ENCODE data around the gene ROR1. TPM values are rescaled to one million over a fixed set of nuclear protein-coding genes. Genes with fewer than 3 reads are reported as not detected.

Gene ROR1
- total RNA-seq, 2 experiments from 2014 or later: 0.10 to 0.14 TPM

DNA sequence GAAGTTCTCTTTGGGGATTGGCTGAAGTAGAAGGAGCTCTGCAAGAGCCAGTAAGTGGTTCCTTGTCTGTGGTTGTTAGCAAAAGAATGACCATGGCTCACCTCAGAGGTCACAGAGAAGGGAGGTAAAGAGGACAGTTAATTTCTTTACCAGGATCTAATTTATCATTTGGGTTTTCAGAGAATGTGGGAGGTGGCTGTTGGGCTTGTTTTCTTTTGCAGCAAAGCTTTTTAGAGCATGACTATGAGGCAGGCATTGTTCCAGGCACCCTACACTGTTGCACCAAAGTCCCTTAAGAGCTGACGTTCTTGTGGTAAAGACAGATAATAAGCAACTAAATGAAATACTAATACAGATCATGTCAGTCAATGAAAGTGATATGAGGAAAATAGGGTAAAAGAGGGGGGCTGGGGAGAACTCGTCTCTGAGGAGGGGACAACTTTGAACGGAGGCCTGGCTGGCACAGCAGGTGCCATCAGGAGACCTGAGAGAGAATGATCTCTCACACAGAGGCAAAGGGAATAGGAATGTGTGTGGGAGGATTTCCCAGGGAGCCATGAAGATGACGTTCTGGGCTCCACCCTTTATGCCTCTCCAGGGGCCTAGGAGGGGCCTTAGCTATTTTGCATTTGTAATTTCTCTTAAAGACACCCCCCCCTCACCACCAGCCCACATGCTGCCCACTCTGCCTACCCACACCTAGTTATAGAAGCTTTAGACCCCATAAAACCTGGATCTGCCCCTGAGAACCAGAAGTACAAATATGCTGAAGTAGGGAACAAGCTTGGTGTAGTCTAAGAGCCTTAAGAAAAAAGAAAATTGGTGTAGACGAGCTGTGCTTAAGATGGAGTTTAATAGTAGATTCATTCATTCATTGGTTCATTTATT, 177.5 kb downstream of the ROR1 start:
- no peaks in the 10 kb centered on the region for H3K4me1 Mint-ChIP-seq (ENCODE audit: low read depth)
- H3K36me3 Mint-ChIP-seq (ENCODE audit: low read depth): peaks cover 3% of the 10 kb centered on the region
- intact Hi-C loops (cut with micrococcal nuclease): no loop called here
- no peak for DNase-seq
- no peak overlapping the region for H3K27ac Mint-ChIP-seq
- no peak overlapping the region for H3K4me3 Mint-ChIP-seq
- H3K9me3 Mint-ChIP-seq: peaks cover 10% of the 10 kb centered on the region
- CTCF ChIA-PET: interaction anchor here (0.7 kb wide), 1 partner anchor 300 kb away, joined by 3 read pairs; no protein-coding TSS in a partner anchor
- H3K27me3 Mint-ChIP-seq (ENCODE audit: low read depth): peaks cover 6% of the 10 kb centered on the region

- no peak for DNase-seq
- Mint-ChIP-seq H3K4me1 (ENCODE audit: low read depth) (no peaks in the 10 kb centered on the region), H3K36me3 (ENCODE audit: low read depth) (peaks cover 3% of the 10 kb centered on the region), H3K4me3 (no peak overlapping the region), H3K27ac (no peak overlapping the region), H3K27me3 (ENCODE audit: low read depth) (peaks cover 6% of the 10 kb centered on the region), H3K9me3 (peaks cover 20% of the 10 kb centered on the region)
- intact Hi-C loops (cut with micrococcal nuclease): no loop called here
- CTCF ChIA-PET: no interaction called here
Measured at GRCh38 chr1:63954187-63954586, 180.4 kb downstream of the ROR1 start.

DNA sequence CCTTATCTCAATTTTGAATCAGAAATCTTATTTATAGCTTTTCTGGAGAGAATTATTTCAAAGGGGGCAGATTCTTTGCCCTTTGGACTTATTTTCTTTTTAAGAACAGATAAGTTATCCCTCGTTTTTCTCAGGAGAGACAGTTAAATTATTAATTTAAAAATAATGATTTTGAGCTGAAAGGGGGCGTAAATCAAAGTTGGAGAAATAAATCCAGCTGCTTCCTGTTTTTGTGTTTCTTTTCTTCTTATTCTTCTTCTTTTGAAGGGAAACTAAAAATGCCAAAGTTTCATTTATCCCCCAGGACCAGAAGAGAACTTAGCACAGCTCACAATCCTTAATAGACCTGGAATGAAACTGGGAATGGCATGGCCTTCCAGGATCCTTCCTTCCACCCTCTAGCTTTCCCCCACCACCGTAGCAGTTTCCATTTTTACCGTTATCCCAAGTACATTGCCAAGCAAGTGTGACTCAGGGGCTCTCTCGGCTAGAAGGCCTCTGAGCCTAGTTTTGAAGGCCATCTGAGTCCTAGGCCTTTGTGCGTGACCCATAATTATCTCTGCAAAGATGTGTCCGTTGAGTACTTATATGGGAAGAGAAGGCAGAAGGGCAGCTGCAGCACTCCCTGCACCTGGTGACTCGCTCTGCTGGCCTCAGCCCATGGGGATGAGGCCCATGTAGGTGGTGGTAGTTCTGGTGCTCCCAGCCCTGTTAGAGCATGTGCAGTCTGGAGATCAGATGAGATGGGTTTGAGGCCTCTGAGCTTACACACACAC, 181.7 kb downstream of the ROR1 start:
- H3K4me3 Mint-ChIP-seq: no peak overlapping the region
- intact Hi-C loops (cut with micrococcal nuclease): no loop called here
- no peak for DNase-seq
- peaks cover 12% of the 10 kb centered on the region for H3K27me3 Mint-ChIP-seq (ENCODE audit: low read depth)
- no peak overlapping the region for H3K27ac Mint-ChIP-seq
- peaks cover 26% of the 10 kb centered on the region for H3K9me3 Mint-ChIP-seq
- CTCF ChIA-PET: interaction anchor here (0.8 kb wide), 1 partner anchor 182 kb away, joined by 3 read pairs; no protein-coding TSS in a partner anchor
- H3K4me1 Mint-ChIP-seq (ENCODE audit: low read depth): no peaks in the 10 kb centered on the region
- H3K36me3 Mint-ChIP-seq (ENCODE audit: low read depth): peaks cover 3% of the 10 kb centered on the region

DNA sequence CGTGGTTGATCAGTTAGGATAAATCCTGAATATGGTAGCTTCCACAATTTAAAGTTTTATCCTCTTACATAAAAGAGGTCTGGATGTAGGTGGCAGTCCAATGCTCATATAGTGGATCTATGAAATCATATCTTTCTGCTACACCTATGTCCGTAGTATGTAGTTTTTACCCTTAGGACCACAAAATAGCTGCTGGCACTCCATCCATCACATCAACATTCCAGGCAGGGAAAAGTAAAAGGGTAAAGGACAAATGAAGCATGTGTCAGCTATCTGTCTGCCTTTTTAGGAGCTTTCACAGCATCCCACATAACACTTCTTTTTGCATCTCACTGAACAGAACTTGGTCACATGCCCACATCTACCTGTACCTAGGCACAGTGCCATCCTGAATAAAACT, 184.7 kb downstream of the ROR1 start:
- Mint-ChIP-seq H3K27me3 (ENCODE audit: low read depth) (peaks cover 18% of the 10 kb centered on the region), H3K4me3 (no peak overlapping the region), H3K27ac (no peak overlapping the region), H3K9me3 (peaks cover 25% of the 10 kb centered on the region), H3K36me3 (ENCODE audit: low read depth) (peaks cover 3% of the 10 kb centered on the region), H3K4me1 (ENCODE audit: low read depth) (no peaks in the 10 kb centered on the region)
- intact Hi-C loops (cut with micrococcal nuclease): no loop called here
- CTCF ChIA-PET: no interaction called here
- no peak for DNase-seq

- peaks cover 18% of the 10 kb centered on the region for H3K27me3 Mint-ChIP-seq (ENCODE audit: low read depth)
- H3K27ac Mint-ChIP-seq: no peak overlapping the region
- intact Hi-C loops (cut with micrococcal nuclease): no loop called here
- no peaks in the 10 kb centered on the region for H3K4me1 Mint-ChIP-seq (ENCODE audit: low read depth)
- no peak overlapping the region for H3K4me3 Mint-ChIP-seq
- DNase-seq: no peak
- no peaks in the 10 kb centered on the region for H3K36me3 Mint-ChIP-seq (ENCODE audit: low read depth)
- H3K9me3 Mint-ChIP-seq: peaks cover 16% of the 10 kb centered on the region
- CTCF ChIA-PET: interaction anchor here (0.7 kb wide), 2 partner anchors 50 to 866 kb away, joined by 3 to 4 read pairs; no protein-coding TSS in a partner anchor
Measured at GRCh38 chr1:63960326-63960725, 186.5 kb downstream of the ROR1 start.

DNA sequence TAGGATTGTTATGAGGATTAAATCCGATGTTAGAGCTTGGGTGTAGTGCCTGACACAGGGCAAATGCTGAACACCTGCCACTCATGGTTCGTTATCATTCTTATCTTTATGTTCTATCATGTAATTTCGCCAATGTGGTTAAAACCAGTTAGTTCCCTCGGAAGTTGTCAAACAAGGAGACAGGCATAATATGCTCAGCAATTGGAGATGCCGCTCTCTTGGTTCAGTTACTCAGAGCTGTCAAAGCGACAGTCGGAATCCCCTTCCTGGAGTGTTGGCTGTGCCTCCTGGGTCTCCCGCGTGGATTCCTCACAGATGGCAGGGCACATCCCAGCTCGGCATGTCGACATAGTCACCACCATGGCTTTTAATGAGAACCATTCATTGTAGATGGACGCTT, 192.2 kb downstream of the ROR1 start:
- intact Hi-C loops (cut with micrococcal nuclease): no loop called here
- CTCF ChIA-PET: no interaction called here

DNA sequence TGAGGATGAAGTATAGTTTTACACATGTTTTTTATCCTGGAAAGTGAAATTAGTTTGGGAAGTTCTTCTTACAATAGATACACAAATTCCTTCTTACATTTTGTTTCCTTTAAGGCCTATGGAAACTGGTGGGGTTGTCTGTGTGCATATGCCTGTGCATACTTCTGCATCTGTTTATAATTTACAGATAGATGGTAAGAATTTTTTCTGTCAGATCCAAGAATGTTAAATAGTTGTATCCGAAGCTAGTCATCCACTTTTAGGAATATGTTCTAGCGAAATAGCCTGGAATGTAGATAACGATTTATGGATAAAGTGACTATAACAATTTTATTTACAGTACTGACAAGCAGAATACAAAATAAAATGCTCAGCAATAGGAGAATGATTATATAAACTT, 194.1 kb downstream of the ROR1 start:
- intact Hi-C loops (cut with micrococcal nuclease): no loop called here
- peaks cover 8% of the 10 kb centered on the region for H3K4me1 Mint-ChIP-seq (ENCODE audit: low read depth)
- no peaks in the 10 kb centered on the region for H3K36me3 Mint-ChIP-seq (ENCODE audit: low read depth)
- H3K27ac Mint-ChIP-seq: no peak overlapping the region
- peaks cover 15% of the 10 kb centered on the region for H3K27me3 Mint-ChIP-seq (ENCODE audit: low read depth)
- DNase-seq: no peak
- H3K9me3 Mint-ChIP-seq: no peaks in the 10 kb centered on the region
- no peak overlapping the region for H3K4me3 Mint-ChIP-seq
- CTCF ChIA-PET: no interaction called here

More for the DNA sequence above, 192.2 kb downstream of the ROR1 start:
- H3K4me1 Mint-ChIP-seq (ENCODE audit: low read depth): peaks cover 8% of the 10 kb centered on the region
- H3K4me3 Mint-ChIP-seq: no peak overlapping the region
- no peaks in the 10 kb centered on the region for H3K36me3 Mint-ChIP-seq (ENCODE audit: low read depth)
- no peak for DNase-seq
- H3K27me3 Mint-ChIP-seq (ENCODE audit: low read depth): peaks cover 21% of the 10 kb centered on the region
- H3K27ac Mint-ChIP-seq: no peak overlapping the region
- H3K9me3 Mint-ChIP-seq: no peaks in the 10 kb centered on the region

GRCh38 chr1:63968663-63969440, 195.0 kb downstream of the ROR1 start:
- H3K4me3 Mint-ChIP-seq: no peak overlapping the region
- CTCF ChIA-PET: no interaction called here
- peaks cover 8% of the 10 kb centered on the region for H3K4me1 Mint-ChIP-seq (ENCODE audit: low read depth)
- no peaks in the 10 kb centered on the region for H3K9me3 Mint-ChIP-seq
- H3K27ac Mint-ChIP-seq: no peak overlapping the region
- no peak for DNase-seq
- H3K27me3 Mint-ChIP-seq (ENCODE audit: low read depth): peaks cover 15% of the 10 kb centered on the region
- no peaks in the 10 kb centered on the region for H3K36me3 Mint-ChIP-seq (ENCODE audit: low read depth)
- intact Hi-C loops (cut with micrococcal nuclease): no loop called here

DNA sequence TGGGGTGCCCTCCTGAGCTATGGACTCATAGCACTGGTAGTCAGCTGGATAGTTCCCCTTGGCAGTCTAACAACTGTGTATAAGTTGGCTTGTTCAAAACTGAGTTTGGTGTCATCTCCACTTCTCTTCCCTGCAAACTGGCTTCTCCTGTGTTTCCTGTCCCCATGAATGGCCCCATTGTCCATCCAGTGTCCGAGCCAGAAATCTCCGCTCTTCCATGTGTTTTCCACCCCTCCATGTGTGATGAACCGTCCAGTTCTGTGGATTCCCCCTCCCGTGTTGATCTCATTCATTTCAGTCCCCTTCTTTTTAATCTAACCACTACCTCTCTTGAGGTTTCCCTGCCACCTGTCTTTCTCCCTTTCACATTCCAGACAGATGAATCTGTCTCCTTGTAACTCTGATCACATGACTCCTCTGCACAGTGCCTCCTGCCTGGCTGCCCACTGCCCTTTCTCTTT, 195.7 kb downstream of the ROR1 start:
- no peaks in the 10 kb centered on the region for H3K36me3 Mint-ChIP-seq (ENCODE audit: low read depth)
- H3K27me3 Mint-ChIP-seq (ENCODE audit: low read depth): peaks cover 15% of the 10 kb centered on the region
- CTCF ChIA-PET: no interaction called here

DNA sequence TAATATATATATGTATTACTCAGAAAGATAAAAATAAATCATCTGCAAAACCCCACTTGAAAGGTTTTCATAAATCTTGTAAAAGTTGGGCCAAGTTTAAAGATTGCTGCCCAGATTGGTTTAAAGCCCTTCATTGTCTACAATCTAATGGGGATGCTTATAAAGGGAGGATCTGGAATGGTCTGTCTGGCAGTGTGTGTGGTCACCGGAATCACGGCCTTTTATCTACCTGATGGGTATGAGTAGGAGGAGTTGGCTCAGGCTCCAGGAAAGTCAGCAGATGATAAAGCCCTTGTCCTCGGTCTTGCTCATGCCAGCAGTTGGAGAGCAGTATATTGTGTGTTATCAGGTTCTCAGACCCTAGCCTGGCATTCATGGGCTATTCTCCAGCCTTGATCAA, 197.7 kb downstream of the ROR1 start:
- intact Hi-C loops (cut with micrococcal nuclease): no loop called here
- H3K4me3 Mint-ChIP-seq: no peak overlapping the region
- H3K9me3 Mint-ChIP-seq: no peaks in the 10 kb centered on the region
- peaks cover 9% of the 10 kb centered on the region for H3K27me3 Mint-ChIP-seq (ENCODE audit: low read depth)
- no peaks in the 10 kb centered on the region for H3K36me3 Mint-ChIP-seq (ENCODE audit: low read depth)
- DNase-seq: no peak
- H3K27ac Mint-ChIP-seq: no peak overlapping the region
- CTCF ChIA-PET: no interaction called here
- H3K4me1 Mint-ChIP-seq (ENCODE audit: low read depth): peaks cover 1% of the 10 kb centered on the region

More for the DNA sequence above, 195.7 kb downstream of the ROR1 start:
- Mint-ChIP-seq H3K9me3 (no peaks in the 10 kb centered on the region), H3K27ac (no peak overlapping the region), H3K4me1 (ENCODE audit: low read depth) (peaks cover 8% of the 10 kb centered on the region), H3K4me3 (no peak overlapping the region)
- no peak for DNase-seq
- intact Hi-C loops (cut with micrococcal nuclease): no loop called here

DNA sequence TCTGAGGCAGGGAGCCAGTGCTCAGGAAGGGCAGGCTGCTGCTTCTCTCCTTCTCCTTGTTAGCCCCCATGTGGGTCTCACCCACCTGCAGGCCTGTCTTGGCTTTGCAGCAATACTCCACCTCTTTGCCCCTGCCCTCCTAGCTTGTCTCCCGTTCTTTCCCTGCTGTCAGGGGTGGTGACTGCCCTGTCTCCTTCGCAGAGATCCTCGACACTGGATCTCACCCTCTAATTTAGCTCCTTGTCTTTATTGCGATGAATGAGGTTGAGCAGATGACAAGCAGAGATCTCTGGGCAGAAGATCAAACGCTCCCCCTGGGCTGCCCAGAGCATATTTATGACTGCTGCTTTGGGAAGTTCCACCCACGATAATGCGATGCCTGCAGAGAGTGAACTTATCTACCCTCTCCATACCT, 199.2 kb downstream of the ROR1 start:
- Mint-ChIP-seq H3K27me3 (ENCODE audit: low read depth) (peaks cover 6% of the 10 kb centered on the region), H3K9me3 (no peaks in the 10 kb centered on the region), H3K27ac (no peak overlapping the region), H3K36me3 (ENCODE audit: low read depth) (no peaks in the 10 kb centered on the region), H3K4me3 (no peak overlapping the region), H3K4me1 (ENCODE audit: low read depth) (no peaks in the 10 kb centered on the region)
- CTCF ChIA-PET: no interaction called here
- DNase-seq: no peak
- intact Hi-C loops (cut with micrococcal nuclease): no loop called here

GRCh38 chr1:63974966-63975365, 201.1 kb downstream of the ROR1 start:
- no peaks in the 10 kb centered on the region for H3K4me1 Mint-ChIP-seq (ENCODE audit: low read depth)
- H3K27me3 Mint-ChIP-seq (ENCODE audit: low read depth): peaks cover under 1% of the 10 kb centered on the region
- H3K36me3 Mint-ChIP-seq (ENCODE audit: low read depth): no peaks in the 10 kb centered on the region
- intact Hi-C loops (cut with micrococcal nuclease): no loop called here
- no peak overlapping the region for H3K4me3 Mint-ChIP-seq
- no peak for DNase-seq
- H3K9me3 Mint-ChIP-seq: no peaks in the 10 kb centered on the region
- H3K27ac Mint-ChIP-seq: no peak overlapping the region
- CTCF ChIA-PET: interaction anchor here (0.9 kb wide), 1 partner anchor 15 kb away, joined by 3 read pairs; no protein-coding TSS in a partner anchor

All from activated naive CD4-positive, alpha-beta T cell treated with anti-CD3 and anti-CD28 coated beads for 36 hours (primary cell).